B cell (primary cell): ENCODE results near the gene NLRP10.

Source experiments
- EZH2 ChIP-seq: IDR thresholded peaks from 2 replicates; pipeline ENCODE4 v1.6.1; 2012; ENCODE audit warnings: borderline replicate concordance, low read depth, mild to moderate bottlenecking, moderate library complexity, low read length; ENCODE audit not compliant: insufficient read depth, poor library complexity, severe bottlenecking
- TF ChIP-seq, protein P1 (sequence below): fragments of 200-600 bp; IDR thresholded peaks from one replicate; pipeline ENCODE4 v1.8.0; 2022; ENCODE audit warnings: antibody characterized with exemption, mild to moderate bottlenecking

DNA sequence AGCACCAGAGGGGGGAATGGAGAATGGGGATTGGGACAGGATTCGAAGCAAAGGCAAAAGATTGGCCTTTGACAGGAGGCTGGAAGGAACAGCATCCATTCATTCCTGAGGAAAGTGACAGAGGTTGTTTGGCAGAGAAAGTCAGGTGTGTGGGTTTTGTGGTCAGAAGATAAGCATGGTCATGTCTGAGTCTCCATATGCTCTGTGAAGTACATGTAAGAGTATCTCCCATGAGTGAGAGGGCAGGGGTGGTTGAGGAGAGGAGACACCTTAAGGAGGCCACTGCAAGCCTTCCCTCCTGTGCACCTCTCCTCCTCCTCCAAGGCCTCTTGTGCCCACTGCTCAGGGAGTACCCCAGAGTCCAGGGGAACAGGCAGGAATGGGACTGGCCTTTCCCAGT, 1.9 kb upstream of the NLRP10 start:
- TF ChIP-seq, protein P1, sequence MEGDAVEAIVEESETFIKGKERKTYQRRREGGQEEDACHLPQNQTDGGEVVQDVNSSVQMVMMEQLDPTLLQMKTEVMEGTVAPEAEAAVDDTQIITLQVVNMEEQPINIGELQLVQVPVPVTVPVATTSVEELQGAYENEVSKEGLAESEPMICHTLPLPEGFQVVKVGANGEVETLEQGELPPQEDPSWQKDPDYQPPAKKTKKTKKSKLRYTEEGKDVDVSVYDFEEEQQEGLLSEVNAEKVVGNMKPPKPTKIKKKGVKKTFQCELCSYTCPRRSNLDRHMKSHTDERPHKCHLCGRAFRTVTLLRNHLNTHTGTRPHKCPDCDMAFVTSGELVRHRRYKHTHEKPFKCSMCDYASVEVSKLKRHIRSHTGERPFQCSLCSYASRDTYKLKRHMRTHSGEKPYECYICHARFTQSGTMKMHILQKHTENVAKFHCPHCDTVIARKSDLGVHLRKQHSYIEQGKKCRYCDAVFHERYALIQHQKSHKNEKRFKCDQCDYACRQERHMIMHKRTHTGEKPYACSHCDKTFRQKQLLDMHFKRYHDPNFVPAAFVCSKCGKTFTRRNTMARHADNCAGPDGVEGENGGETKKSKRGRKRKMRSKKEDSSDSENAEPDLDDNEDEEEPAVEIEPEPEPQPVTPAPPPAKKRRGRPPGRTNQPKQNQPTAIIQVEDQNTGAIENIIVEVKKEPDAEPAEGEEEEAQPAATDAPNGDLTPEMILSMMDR = no peak
- no peak for TF ChIP-seq EZH2
